Left lung (tissue), 10 donors: Measurements from ENCODE around the gene FAM221B. TPM values are rescaled to one million over a fixed set of nuclear protein-coding genes. Genes with fewer than 3 reads are reported as not detected.

ENCODE experiments used
- ATAC-seq: fragments of 200-7000 bp; cut with Tn5 transposase; one replicate; pipeline ENCODE4 v1.9.1; 2020; ENCODE audit warnings: moderate library complexity
- DNase-seq, 4 donors: peaks; one replicate each; pipeline ENCODE4 v3.0.0-alpha.2; 2013 to 2020
- H3K27ac ChIP-seq, 2 donors: fragments of 200-600 bp; sonication (generic) in 1 of 2; one replicate each; pipeline versions ENCODE4 v1.5.0 to v1.8.0; 2020 to 2021
- H3K27me3 ChIP-seq, 2 donors: fragments of 200-600 bp; sonication (generic) in 1 of 2; one replicate each; pipeline versions ENCODE4 v1.5.0 to v1.8.0; 2020 to 2021
- H3K36me3 ChIP-seq, 2 donors: fragments of 200-600 bp; sonication (generic) in 1 of 2; one replicate each; pipeline versions ENCODE4 v1.5.0 to v1.8.0; 2020 to 2021
- H3K4me1 ChIP-seq, 2 donors: fragments of 200-600 bp; one replicate each; pipeline ENCODE4 v1.8.0; 2021
- H3K4me3 ChIP-seq, 2 donors: fragments of 200-600 bp; sonication (generic) in 1 of 2; one replicate each; pipeline versions ENCODE4 v1.5.0 to v1.8.0; 2020 to 2021; ENCODE audit warnings: mild to moderate bottlenecking in 1 of 2
- H3K9me3 ChIP-seq, 2 donors: fragments of 200-600 bp; sonication (generic) in 1 of 2; one replicate each; pipeline versions ENCODE4 v1.5.0 to v1.8.0; 2020 to 2021
- CTCF ChIP-seq, 2 donors: fragments of 200-600 bp; sonication (generic) in 1 of 2; IDR thresholded peaks; one replicate each; pipeline versions ENCODE4 v1.5.0 to v1.8.0; 2021; ENCODE audit warnings: antibody characterized with exemption in 2 of 2
- intact Hi-C, 2 donors: fragments of 100-400 bp; cut with DNase I; formaldehyde crosslinking; loops; one replicate each; pipeline versions ENCODE4 v1.11.2 to v1.14.2; 2022
- polyA plus RNA-seq, 6 donors: library from polyadenylated mRNA; unstranded; fragments of 120-200 nt; gene quantifications; one replicate each; pipeline ENCODE4 v1.2.1, GENCODE V29; 2013; ENCODE audit not compliant: insufficient read length in 6 of 6
- total RNA-seq, 2 donors: library from RNA; stranded (reverse); fragmentation: NEBNext Ultra II Directional; extraction: Animal tissue kit (Norgen Biotek cat#: 25700); gene quantifications; one replicate each; pipeline ENCODE4 v1.2.1, GENCODE V29; 2021
- donor health status: DM: no; HTN: yes; CAD: no.
- donor health status: DM: no; HTN: no; CAD: no.

Gene FAM221B
- total and polyA plus RNA-seq, 8 donors: 0.24 to 0.90 (median 0.39) TPM; not detected in 2

GRCh38 chr9:35835766-35836165 is 7.2 kb upstream of the FAM221B start:
- no peak for DNase-seq
- no peaks in the 10 kb centered on the region for H3K36me3 ChIP-seq
- peaks cover 0 to 23% of the 10 kb centered on the region in 2 donors for H3K4me1 ChIP-seq
- no peak overlapping the region for H3K27ac ChIP-seq
- H3K9me3 ChIP-seq: no peaks in the 10 kb centered on the region
- TF ChIP-seq CTCF (IDR thresholded peaks at IDR 0.05): no peak
- no peak for ATAC-seq
- intact Hi-C loops: no loop called here
- H3K4me3 ChIP-seq: no peak overlapping the region
- H3K27me3 ChIP-seq: peaks cover 0 to 23% of the 10 kb centered on the region in 2 donors

GRCh38 chr9:35835216-35835632 is 6.7 kb upstream of the FAM221B start:
- no peak overlapping the region for H3K4me3 ChIP-seq
- no peaks in the 10 kb centered on the region for H3K9me3 ChIP-seq
- DNase-seq: no peak
- ATAC-seq: peak; percentile 19
- TF ChIP-seq CTCF (IDR thresholded peaks at IDR 0.05): no peak
- no peak overlapping the region for H3K27ac ChIP-seq
- no peaks in the 10 kb centered on the region for H3K36me3 ChIP-seq
- intact Hi-C loops: no loop called here
- peaks cover 1 to 23% of the 10 kb centered on the region in 2 donors for H3K4me1 ChIP-seq
- H3K27me3 ChIP-seq: peaks cover 0 to 17% of the 10 kb centered on the region in 2 donors

GRCh38 chr9:35834260-35835215 is 6.0 kb upstream of the FAM221B start:
- TF ChIP-seq CTCF (IDR thresholded peaks at IDR 0.05): no peak
- no peak overlapping the region for H3K27ac ChIP-seq
- peaks cover 6 to 29% of the 10 kb centered on the region in 2 donors for H3K4me1 ChIP-seq
- DNase-seq: no peak
- H3K4me3 ChIP-seq: no peak overlapping the region
- H3K27me3 ChIP-seq: peaks cover 0 to 11% of the 10 kb centered on the region in 2 donors
- intact Hi-C loops: no loop called here
- H3K9me3 ChIP-seq: no peaks in the 10 kb centered on the region
- no peaks in the 10 kb centered on the region for H3K36me3 ChIP-seq
- ATAC-seq: no peak

GRCh38 chr9:35832814-35833213 is 4.3 kb upstream of the FAM221B start:
- DNase-seq: peak in 1 of 4 donors; percentile 53
- H3K36me3 ChIP-seq: no peaks in the 10 kb centered on the region
- H3K27me3 ChIP-seq: no peaks in the 10 kb centered on the region
- ATAC-seq: peak; percentile 33
- intact Hi-C loops: no loop called here
- no peak overlapping the region for H3K27ac ChIP-seq
- H3K9me3 ChIP-seq: no peaks in the 10 kb centered on the region
- no peak for TF ChIP-seq CTCF (IDR thresholded peaks at IDR 0.05)
- peaks cover 6 to 34% of the 10 kb centered on the region in 2 donors for H3K4me1 ChIP-seq
- no peak overlapping the region for H3K4me3 ChIP-seq

- Histone ChIP-seq H3K4me1 (peaks cover 6 to 39% of the 10 kb centered on the region in 2 donors), H3K27me3 (no peaks in the 10 kb centered on the region)
- ATAC-seq: no peak
These were observed 2.5 kb upstream of the FAM221B start for GRCh38 chr9:35831040-35831439.

More at GRCh38 chr9:35831040-35831439, 2.5 kb upstream of the FAM221B start:
- intact Hi-C loops: no loop called here
- Histone ChIP-seq H3K4me3 (no peak overlapping the region), H3K36me3 (no peaks in the 10 kb centered on the region), H3K9me3 (no peaks in the 10 kb centered on the region), H3K27ac (no peak overlapping the region)
- no peak for DNase-seq
- no peak for TF ChIP-seq CTCF (IDR thresholded peaks at IDR 0.05)
